Transverse colon (tissue), 4 donors: ENCODE data around the gene AUNIP.

Source experiments
- EP300 ChIP-seq: sonication (generic); formaldehyde crosslinking; IDR thresholded peaks from one replicate; pipeline ENCODE4 v1.6.1; 2017; ENCODE audit warnings: antibody characterized with exemption, low read depth
- POLR2A ChIP-seq: fragments of 450-650 bp; IDR thresholded peaks from one replicate; pipeline ENCODE4 v1.6.1; 2016; ENCODE audit warnings: antibody characterized with exemption, mild to moderate bottlenecking, moderate library complexity
- POLR2AphosphoS5 ChIP-seq, 3 donors: sonication (generic); formaldehyde crosslinking; IDR thresholded peaks; one replicate each; pipeline ENCODE4 v1.6.1; 2016; ENCODE audit warnings: antibody characterized with exemption in 3 of 3
- TF ChIP-seq, protein P1 (sequence below), 5 experiments: fragments of 200-600 bp in 3 of 5; fragments of 450-650 bp in 2 of 5; sonication (generic) in 3 of 5; IDR thresholded peaks; 1 replicate in 2 of 5; 2 replicates in 3 of 5; pipeline ENCODE4 v1.5.1; 2016 to 2017; ENCODE audit warnings: antibody characterized with exemption in 5 of 5, inconsistent platforms in 3 of 5, mild to moderate bottlenecking in 2 of 5, moderate library complexity in 1 of 5

DNA sequence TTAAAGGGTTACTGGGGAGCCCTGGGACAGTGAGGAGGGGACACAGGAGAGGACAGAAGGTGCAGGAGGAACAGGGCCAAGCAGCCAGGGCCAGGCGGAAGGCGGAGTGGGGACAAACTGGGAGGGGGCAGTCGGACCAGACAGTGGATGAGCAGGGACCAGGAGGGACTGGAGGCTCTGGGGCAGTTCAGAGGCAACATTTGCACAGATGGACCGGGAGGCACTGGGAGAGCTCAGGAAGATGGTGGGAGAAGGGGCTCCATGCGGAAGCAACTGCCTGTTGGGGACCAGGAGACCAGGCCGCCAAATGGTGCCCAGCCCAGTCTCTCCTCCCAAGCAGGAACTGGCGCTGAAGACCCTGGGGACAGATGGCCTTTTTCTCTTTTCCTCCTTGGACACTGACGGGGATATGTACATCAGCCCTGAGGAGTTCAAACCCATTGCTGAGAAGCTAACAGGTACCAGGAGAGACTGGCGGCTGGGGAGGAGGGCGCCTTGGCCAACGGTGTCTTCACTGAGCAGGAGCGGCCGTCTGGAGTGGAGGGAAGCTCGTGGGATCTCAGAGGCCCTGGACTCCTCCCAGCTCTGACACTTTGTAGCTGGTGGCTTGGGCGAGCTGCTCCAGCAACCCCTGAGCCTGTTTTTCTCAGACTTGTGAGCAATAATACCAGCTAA, 58.4 kb downstream of the AUNIP start:
- TF ChIP-seq POLR2A (no peak), POLR2AphosphoS5 (IDR thresholded peaks at IDR 0.05) (no peak), EP300 (no peak)
- TF ChIP-seq, protein P1, sequence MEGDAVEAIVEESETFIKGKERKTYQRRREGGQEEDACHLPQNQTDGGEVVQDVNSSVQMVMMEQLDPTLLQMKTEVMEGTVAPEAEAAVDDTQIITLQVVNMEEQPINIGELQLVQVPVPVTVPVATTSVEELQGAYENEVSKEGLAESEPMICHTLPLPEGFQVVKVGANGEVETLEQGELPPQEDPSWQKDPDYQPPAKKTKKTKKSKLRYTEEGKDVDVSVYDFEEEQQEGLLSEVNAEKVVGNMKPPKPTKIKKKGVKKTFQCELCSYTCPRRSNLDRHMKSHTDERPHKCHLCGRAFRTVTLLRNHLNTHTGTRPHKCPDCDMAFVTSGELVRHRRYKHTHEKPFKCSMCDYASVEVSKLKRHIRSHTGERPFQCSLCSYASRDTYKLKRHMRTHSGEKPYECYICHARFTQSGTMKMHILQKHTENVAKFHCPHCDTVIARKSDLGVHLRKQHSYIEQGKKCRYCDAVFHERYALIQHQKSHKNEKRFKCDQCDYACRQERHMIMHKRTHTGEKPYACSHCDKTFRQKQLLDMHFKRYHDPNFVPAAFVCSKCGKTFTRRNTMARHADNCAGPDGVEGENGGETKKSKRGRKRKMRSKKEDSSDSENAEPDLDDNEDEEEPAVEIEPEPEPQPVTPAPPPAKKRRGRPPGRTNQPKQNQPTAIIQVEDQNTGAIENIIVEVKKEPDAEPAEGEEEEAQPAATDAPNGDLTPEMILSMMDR (IDR thresholded peaks at IDR 0.05): no peak
